ENCODE results near the gene EGFL8. TPM values are rescaled to one million over a fixed set of nuclear protein-coding genes. Genes with fewer than 3 reads are reported as not detected.

Gene EGFL8
- total RNA-seq, 1 experiment from 2014 or later: 11.1 TPM

- in situ Hi-C loops (cut with HindIII; ENCODE audit: low pct_unique_long_range_greater_than_20kb, low sequenced_read_pairs): no loop called here
- ATAC-seq (peak; percentile 49; the same call in 1 of the 2 replicates), DNase-seq (ENCODE audit: low read depth, low spot score) (no peak)
- ChIA-PET CTCF (interaction anchor here (0.6 kb wide), 1 partner anchor 12 kb away, joined by 4 read pairs; no protein-coding TSS in a partner anchor), POLR2A (interaction anchor here (0.5 kb wide), 1 partner anchor 487 kb away, joined by 4 read pairs; no protein-coding TSS in a partner anchor)
- H3K9me3 ChIP-seq (ENCODE audit: control insufficient read depth, insufficient read depth, low read depth, low read length): no peaks in the 10 kb centered on the region
- no peak overlapping the region for H3K27ac ChIP-seq (ENCODE audit: low read length)
- BruUV-seq (replicated peaks): no TSS peak
- H3K4me1 ChIP-seq (ENCODE audit: control insufficient read depth, insufficient read depth, low read length): no peaks in the 10 kb centered on the region
- no peaks in the 10 kb centered on the region for H3K27me3 ChIP-seq (ENCODE audit: control insufficient read depth, insufficient read depth, low read length)
- intact Hi-C loops (cut with micrococcal nuclease; ENCODE audit: unreplicated experiment): no loop called here
- TF ChIP-seq CTCF (IDR thresholded peaks at IDR 0.05): no peak
- no peak for TF ChIP-seq SIN3A (IDR thresholded peaks at IDR 0.05; ENCODE audit: borderline replicate concordance, insufficient read depth, low read depth, low read length)
- TF ChIP-seq TCF7L2 (IDR thresholded peaks at IDR 0.05; ENCODE audit: low read depth, low read length): peak; percentile 40; the same call in 1 of the 2 replicates
- TF ChIP-seq POLR2AphosphoS5 (IDR thresholded peaks at IDR 0.05; ENCODE audit: low read depth, low read length): no peak
- H3K4me3 ChIP-seq (ENCODE audit: low read depth in 2 of 2, low read length in 2 of 2): no peak overlapping the region
- H3K36me3 ChIP-seq (ENCODE audit: control insufficient read depth, insufficient read depth, low read length): no peaks in the 10 kb centered on the region
These were observed 39.3 kb downstream of the EGFL8 start for GRCh38 chr6:32203426-32204267.

- H3K4me1 ChIP-seq (ENCODE audit: control insufficient read depth, insufficient read depth, low read length): no peaks in the 10 kb centered on the region
- no peaks in the 10 kb centered on the region for H3K9me3 ChIP-seq (ENCODE audit: control insufficient read depth, insufficient read depth, low read depth, low read length)
- in situ Hi-C loops (cut with HindIII; ENCODE audit: low pct_unique_long_range_greater_than_20kb, low sequenced_read_pairs) (no loop called here), intact Hi-C loops (cut with micrococcal nuclease; ENCODE audit: unreplicated experiment) (no loop called here)
- DNase-seq (ENCODE audit: low read depth, low spot score) (no peak), ATAC-seq (no peak)
- no peaks in the 10 kb centered on the region for H3K36me3 ChIP-seq (ENCODE audit: control insufficient read depth, insufficient read depth, low read length)
- H3K4me3 ChIP-seq (ENCODE audit: low read depth in 2 of 2, low read length in 2 of 2): no peak overlapping the region
- peak overlapping the region; percentile 8; the same call in 1 of the 2 replicates for H3K27ac ChIP-seq (ENCODE audit: low read length)
- BruUV-seq (replicated peaks): no TSS peak
- H3K27me3 ChIP-seq (ENCODE audit: control insufficient read depth, insufficient read depth, low read length): no peaks in the 10 kb centered on the region
- POLR2A ChIA-PET: no interaction called here
- CTCF ChIA-PET: no interaction called here
- no peak for TF ChIP-seq POLR2AphosphoS5 (IDR thresholded peaks at IDR 0.05; ENCODE audit: low read depth, low read length)
These were observed 39.9 kb downstream of the EGFL8 start for GRCh38 chr6:32204268-32204715.

GRCh38 chr6:32208996-32209395 lies 44.6 kb downstream of the EGFL8 start:
- no TSS peak for BruUV-seq (replicated peaks)
- ChIA-PET CTCF (no interaction called here), POLR2A (no interaction called here)

More at GRCh38 chr6:32208996-32209395, 44.6 kb downstream of the EGFL8 start:
- no peak for TF ChIP-seq REST (IDR thresholded peaks at IDR 0.05; ENCODE audit: insufficient read depth in 1 of 2, low read depth in 2 of 2, low read length in 1 of 2)
- no peak for TF ChIP-seq TCF7L2 (IDR thresholded peaks at IDR 0.05; ENCODE audit: low read depth, low read length)
- no peak for TF ChIP-seq SIN3A (IDR thresholded peaks at IDR 0.05; ENCODE audit: borderline replicate concordance, insufficient read depth, low read depth, low read length)
- TF ChIP-seq CTCF (IDR thresholded peaks at IDR 0.05): no peak
- TF ChIP-seq POLR2AphosphoS5 (IDR thresholded peaks at IDR 0.05; ENCODE audit: low read depth, low read length): no peak
- no peak overlapping the region for H3K27ac ChIP-seq (ENCODE audit: low read length)
- in situ Hi-C loops (cut with HindIII; ENCODE audit: low pct_unique_long_range_greater_than_20kb, low sequenced_read_pairs) (no loop called here), intact Hi-C loops (cut with micrococcal nuclease; ENCODE audit: unreplicated experiment) (no loop called here)
- no peaks in the 10 kb centered on the region for H3K36me3 ChIP-seq (ENCODE audit: control insufficient read depth, insufficient read depth, low read length)
- H3K27me3 ChIP-seq (ENCODE audit: control insufficient read depth, insufficient read depth, low read length): no peaks in the 10 kb centered on the region
- H3K9me3 ChIP-seq (ENCODE audit: control insufficient read depth, insufficient read depth, low read depth, low read length): no peaks in the 10 kb centered on the region
- DNase-seq (ENCODE audit: low read depth, low spot score) (no peak), ATAC-seq (no peak)
- H3K4me3 ChIP-seq (ENCODE audit: low read depth in 2 of 2, low read length in 2 of 2): no peak overlapping the region
- H3K4me1 ChIP-seq (ENCODE audit: control insufficient read depth, insufficient read depth, low read length): no peaks in the 10 kb centered on the region
